Right ventricle myocardium superior (tissue), 1 donor: ENCODE data around the gene LARP1B. TPM values are rescaled to one million over a fixed set of nuclear protein-coding genes. Genes with fewer than 3 reads are reported as not detected.
"Not testable (repeated sequence)": the region's sequence is repeated elsewhere in the genome, so short reads cannot be mapped to it uniquely, and the experiment has no call there.

ENCODE experiments used
- ATAC-seq: fragments of 200-7000 bp; cut with Tn5 transposase; one replicate; pipeline ENCODE4 v1.9.1; 2020; ENCODE audit warnings: mild to moderate bottlenecking; ENCODE audit not compliant: poor library complexity
- DNase-seq: peaks from one replicate; pipeline ENCODE4 v3.0.0-alpha.2; 2020
- intact Hi-C: fragments of 100-400 bp; cut with DNase I; formaldehyde crosslinking; loops from one replicate; pipeline ENCODE4 v1.11.2; 2022
- total RNA-seq: library from RNA; stranded (reverse); fragmentation: NEBNext Ultra II Directional; extraction: Animal tissue kit (Norgen Biotek cat#: 25700); gene quantifications from one replicate; pipeline ENCODE4 v1.2.1, GENCODE V29; 2021
- donor health status: DM: no; HTN: yes; CAD: no; lungs with severe emphysema.

Gene LARP1B
- total RNA-seq, 1 donor from 2014 or later = 15.1 TPM

DNA sequence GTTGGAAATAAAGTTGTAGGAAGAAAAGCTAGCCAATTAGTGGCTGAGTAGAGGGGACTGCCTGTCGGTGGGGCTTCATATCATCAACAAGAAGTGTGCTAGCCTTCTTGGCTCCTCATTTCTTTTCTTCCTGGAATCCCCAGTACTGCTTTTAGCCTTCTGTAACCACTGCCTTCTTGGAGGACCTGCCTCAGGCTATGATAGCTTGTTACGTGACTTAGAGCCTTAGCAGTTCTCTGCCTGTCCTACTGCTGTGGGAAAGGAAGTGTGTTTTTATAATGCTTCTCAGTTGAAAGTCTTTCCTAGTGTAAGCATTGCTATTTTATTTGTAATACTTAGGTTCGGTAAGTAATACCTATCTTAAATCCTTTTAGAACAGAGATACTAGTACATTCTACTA, 61.9 kb downstream of the LARP1B start:
- no peak for ATAC-seq
- intact Hi-C loops = no loop called here
- no peak for DNase-seq

DNA sequence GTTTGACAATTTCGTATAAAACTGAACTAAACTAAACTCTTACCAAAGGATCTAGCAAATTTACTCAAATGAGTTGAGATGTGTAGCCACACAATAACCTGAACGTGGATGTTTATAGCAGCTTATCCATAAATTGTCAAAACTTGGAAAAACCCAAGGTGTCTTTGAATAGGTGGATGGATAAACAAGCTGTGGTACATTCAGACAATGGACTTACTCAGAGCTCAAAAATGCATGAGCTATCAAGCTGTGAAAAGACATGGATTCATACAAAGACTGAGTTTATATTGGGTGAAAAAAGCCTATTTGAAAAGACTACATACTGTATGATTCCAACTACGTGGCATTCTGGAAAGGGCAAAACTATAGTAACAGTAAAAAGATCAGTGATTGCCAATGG, 69.5 kb downstream of the LARP1B start:
- intact Hi-C loops = no loop called here
- DNase-seq (no peak), ATAC-seq (no peak)

DNA sequence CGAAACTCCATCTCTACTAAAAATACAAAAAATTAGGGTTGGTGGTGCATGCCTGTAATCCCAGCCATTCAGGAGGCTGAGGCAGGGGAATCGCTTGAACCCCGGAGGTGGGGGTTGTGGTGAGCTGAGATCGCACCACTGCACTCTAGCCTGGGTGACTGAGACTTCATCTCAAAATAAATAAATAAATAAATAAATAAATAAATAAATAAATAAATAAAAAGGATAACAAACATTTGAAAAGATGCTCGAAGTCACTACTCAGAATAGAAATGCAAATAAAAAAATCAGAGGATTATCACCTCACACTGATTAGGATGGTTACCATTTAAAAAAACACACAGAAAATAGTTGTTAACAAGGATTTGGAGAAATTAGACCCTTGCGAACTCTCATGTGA, 73.8 kb downstream of the LARP1B start:
- intact Hi-C loops = no loop called here
- no peak for ATAC-seq
- no peak for DNase-seq

DNA sequence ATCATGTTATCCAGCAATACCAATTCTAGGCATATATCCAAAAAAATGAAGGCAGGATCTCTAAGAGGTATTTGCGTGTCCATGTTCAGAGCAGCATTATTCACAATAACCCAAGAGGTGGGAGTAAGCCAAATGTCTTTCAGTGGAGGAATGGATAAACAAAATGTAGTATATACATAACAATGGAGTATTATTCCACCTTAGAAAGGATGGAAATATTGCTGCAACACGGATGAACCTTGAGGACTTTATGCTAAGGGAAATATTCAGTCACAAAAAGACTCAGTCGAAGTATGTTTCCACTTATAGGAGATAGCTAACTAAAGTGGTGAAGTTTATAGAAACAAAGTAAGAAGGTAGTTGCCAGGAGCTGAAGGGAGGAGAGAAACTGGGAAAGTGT, 74.3 kb downstream of the LARP1B start:
- DNase-seq (no peak), ATAC-seq (no peak)
- intact Hi-C loops = no loop called here

DNA sequence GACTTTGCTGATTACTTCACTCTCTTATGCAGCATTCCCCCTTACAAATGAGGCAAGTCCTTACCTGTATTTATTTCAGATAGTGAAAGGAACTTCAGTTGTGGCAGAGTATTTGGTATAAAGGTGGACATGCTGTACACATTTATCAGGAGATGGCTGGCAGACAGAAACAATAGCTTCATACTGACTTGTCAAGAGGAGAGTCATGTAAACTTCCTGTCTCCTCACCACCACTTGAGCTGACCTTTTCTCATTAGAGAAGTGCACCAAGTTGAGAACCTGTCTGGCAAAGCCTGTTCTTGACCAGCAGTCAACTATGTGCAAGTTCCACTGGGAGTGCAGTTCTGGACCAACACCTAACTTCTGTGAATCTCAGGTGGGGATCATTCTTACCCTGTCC, 80.8 kb downstream of the LARP1B start:
- intact Hi-C loops = no loop called here
- DNase-seq = no peak
- no peak for ATAC-seq

GRCh38 chr4:128145727-128146126, 84.6 kb downstream of the LARP1B start:
- DNase-seq (no peak), ATAC-seq (no peak)
- intact Hi-C loops = no loop called here

- intact Hi-C loops = no loop called here
These were observed 92.7 kb downstream of the LARP1B start for GRCh38 chr4:128153800-128154199.

DNA sequence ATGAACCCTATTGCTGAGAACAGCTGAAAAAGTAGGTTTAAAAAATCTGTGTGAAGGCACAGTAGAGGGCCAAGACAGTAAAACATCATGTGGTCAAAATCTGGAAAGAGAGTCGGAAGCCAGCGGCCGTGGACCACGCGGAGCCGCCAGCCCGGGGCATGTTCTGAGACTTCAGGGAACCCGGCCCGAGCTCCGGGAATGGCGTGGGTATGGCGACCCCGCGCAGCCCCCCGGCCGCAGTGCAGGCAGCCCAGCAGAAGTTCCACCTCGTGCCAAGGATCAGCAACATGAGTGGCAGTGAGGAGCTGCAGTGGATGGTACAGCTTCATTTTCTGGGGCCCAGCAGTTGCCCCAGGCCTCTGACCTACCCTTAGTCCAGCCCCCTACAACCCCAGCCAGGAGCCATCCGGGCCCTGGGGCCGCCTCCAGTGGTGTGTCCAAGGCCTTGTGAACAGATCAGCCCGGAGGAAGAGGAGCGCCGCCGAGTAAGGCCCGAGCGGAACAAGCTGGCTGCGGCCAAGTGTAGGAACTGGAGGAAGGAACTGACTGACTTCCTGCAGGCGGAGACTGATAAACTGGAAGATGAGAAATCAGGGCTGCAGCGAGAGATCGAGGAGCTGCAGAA, 94.2 kb downstream of the LARP1B start:
- no peak for DNase-seq
- ATAC-seq = peak; percentile 41
- intact Hi-C loops = no loop called here

More at GRCh38 chr4:128153800-128154199, 92.7 kb downstream of the LARP1B start:
- no peak for DNase-seq
- no peak for ATAC-seq

- no peak for DNase-seq
- no peak for ATAC-seq
- intact Hi-C loops = no loop called here
These were observed 94.9 kb downstream of the LARP1B start for GRCh38 chr4:128155874-128156456.

DNA sequence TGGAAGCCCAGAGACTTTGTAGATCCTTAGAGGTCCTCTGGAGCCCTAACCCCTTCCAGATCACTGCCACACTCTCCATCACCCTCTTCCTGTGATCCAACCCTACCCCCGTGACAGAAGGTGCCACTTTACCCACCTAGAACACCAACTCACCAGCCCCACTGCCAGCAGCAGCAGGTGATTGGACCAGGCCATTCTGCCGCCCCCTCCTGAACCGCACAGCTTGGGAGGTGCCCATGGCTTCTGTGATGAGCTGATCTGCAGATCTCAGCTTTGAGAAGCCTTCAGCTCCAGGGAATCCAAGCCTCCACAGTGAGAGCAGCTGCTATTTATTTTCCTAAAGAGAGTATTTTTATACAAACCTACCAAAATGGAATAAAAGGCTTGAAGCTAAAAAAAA, 95.4 kb downstream of the LARP1B start:
- DNase-seq, ATAC-seq, intact Hi-C loops: not testable (repeated sequence)

GRCh38 chr4:128158894-128159293, 97.8 kb downstream of the LARP1B start:
- intact Hi-C loops = no loop called here
- ATAC-seq (no peak), DNase-seq (no peak)

- DNase-seq = no peak
- ATAC-seq = no peak
- intact Hi-C loops = no loop called here
These were observed 98.9 kb downstream of the LARP1B start for GRCh38 chr4:128159967-128160366.

GRCh38 chr4:128161138-128161537, 100.0 kb downstream of the LARP1B start:
- ATAC-seq (no peak), DNase-seq (no peak)
- intact Hi-C loops = no loop called here

GRCh38 chr4:128162434-128162833, 101.3 kb downstream of the LARP1B start:
- DNase-seq (no peak), ATAC-seq (no peak)
- intact Hi-C loops = no loop called here

DNA sequence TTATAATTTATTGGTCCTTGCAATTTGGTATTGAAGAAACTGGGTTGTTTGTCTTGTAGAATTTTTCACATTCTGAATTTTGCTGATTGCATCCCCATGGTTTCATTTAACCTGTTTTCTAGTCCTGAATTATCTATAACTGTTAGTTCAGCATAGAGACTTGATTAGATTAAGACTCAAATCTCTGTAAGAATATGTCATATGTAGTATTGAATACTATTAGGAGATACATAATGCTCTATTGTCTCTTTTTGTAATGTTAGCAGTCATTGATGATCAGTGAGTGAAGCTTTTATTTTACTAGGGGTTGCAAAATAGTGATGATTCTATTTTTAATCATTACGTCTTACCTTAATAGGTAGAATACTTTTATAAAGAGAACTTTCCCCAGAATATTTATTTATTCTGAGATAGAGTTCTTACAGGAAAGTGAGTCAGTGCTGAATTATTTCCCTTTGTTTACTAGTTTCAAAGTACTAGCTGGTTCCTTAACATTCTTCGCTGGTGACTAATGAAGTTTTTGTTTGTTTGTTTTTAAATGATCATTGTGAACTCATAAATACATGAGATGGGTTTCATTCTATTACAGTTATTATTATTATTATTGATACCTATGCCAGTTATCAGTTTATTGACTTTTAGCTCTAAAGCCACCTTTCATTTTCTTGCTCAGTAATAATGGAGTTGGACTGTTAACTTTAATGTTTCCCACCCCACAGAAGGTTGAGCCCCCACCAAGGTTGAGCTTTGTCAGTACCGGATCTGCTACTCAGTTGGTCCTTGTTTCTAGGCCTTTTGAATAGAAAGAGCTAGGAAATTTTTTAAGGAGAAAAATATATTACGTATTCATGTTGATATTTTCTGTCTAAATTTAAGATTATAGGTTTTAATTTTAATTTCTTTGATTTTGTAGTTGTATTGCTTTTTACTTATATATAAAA, 102.3 kb downstream of the LARP1B start:
- intact Hi-C loops = no loop called here
- ATAC-seq (no peak), DNase-seq (no peak)

DNA sequence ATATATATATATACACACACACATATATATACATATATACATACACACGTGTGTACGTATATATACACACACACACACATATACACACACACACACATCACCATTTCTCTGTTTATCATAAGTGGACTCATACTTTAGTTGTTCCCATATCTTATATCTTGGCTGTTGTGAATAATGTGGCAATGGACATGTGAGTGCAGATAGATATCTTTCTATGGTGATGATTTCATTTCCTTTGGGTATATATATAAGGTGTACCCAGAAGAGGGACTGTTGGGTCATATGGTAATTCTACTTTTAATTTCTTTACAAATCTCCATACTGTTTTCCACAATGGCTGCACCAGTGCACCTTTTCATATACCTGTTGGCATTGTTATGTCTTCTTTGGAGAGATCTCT, 105.9 kb downstream of the LARP1B start:
- ATAC-seq = no peak
- intact Hi-C loops = no loop called here

DNA sequence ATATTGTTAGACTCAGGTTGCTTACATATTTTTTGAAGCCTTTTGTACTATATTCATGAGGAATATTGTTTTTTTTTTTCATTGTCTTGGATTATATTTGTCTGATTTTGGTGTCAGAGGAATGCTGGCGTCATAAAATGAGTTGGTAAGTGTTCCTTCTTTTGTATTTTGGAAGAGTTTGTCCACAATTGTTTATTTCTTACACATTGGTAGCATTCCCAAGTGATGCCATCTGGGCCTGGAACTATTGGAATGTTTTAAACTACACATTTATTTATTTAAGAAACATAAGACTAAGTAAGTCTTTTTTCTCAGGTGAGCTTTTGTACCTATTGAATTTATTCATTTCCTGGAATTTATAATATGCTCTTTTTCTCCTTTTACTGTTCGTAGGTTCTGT, 107.6 kb downstream of the LARP1B start:
- no peak for ATAC-seq
- no peak for DNase-seq
- intact Hi-C loops = no loop called here

More for the DNA sequence above, 105.9 kb downstream of the LARP1B start:
- DNase-seq = no peak

DNA sequence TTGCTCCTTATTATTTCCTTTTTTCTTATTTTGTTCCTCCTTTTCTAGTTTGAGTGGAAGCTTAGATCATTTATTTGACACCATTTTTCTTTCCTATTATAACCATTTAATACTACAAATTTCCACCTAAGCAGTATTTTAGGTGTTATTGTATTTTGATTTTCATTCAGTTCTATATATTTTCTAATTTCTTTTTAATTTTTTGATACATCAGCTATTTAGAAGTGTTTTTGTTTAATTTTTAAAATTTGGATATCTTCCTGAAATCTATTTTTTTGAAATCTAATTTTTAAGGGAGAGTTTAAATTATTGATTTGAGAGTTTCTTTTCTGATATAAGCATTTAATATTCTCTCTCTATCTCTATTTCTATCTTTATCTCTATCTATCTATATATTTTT, 108.1 kb downstream of the LARP1B start:
- intact Hi-C loops = no loop called here
- DNase-seq (no peak), ATAC-seq (no peak)

- ATAC-seq (no peak), DNase-seq (no peak)
- intact Hi-C loops = no loop called here
These were observed 115.5 kb downstream of the LARP1B start for GRCh38 chr4:128176643-128177042.

DNA sequence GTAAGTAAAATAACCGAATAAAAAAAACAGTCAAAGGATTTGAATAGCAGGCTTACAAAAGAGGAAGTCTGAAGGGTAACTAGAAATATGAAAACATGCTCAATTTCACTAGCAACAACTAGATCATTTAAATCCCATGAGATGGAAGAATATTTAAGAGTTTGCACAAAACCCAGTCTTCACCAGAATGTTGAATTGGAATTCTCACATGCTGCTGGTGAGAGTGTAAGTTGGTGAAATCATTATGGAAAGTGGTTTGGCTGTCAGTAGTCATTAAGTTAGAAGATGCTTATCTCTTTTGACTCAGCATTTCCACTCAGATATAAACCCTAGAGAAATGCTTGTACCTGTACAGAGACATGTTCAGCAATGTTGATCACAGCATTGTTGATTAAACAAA, 116.4 kb downstream of the LARP1B start:
- ATAC-seq = no peak
- intact Hi-C loops = no loop called here
- DNase-seq = no peak
